Aortic smooth muscle cell (primary cell): Measurements from ENCODE around the gene ABCB11. TPM values are rescaled to one million over a fixed set of nuclear protein-coding genes. Genes with fewer than 3 reads are reported as not detected.

Experiments
- total RNA-seq: library from RNA; depleted of rRNA; stranded (reverse); fragments of >200 nt; gene quantifications from 2 replicates; pipeline ENCODE4 v1.2.3, GENCODE V29; 2014

The ABCB11 gene
- total RNA-seq = not detected in 2 replicates

DNA sequence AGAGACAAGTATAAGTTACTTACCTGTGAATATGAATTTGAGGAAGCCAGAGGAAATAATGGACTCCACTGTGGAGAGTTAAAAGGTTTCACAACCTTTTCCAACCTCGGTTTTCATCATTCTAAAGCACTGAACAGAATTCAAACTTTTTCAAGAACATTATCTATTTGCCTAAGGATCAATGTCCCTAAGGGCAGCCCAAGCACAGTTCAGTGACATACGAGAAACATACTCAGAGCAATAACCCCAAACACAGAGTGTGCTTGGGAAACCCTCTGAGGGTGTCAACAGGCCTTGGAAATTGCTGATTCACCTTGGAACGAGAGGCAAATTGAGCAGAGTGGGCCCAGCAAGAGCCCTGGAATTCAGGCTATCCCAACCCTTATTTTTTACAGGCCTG lies at the start of gene ABCB11:
Gene ABCB11 (minus strand): TSS at position 123 of the 400 bp plus-strand sequence. CDS start 13,199 bp downstream, outside the sequence.

DNA sequence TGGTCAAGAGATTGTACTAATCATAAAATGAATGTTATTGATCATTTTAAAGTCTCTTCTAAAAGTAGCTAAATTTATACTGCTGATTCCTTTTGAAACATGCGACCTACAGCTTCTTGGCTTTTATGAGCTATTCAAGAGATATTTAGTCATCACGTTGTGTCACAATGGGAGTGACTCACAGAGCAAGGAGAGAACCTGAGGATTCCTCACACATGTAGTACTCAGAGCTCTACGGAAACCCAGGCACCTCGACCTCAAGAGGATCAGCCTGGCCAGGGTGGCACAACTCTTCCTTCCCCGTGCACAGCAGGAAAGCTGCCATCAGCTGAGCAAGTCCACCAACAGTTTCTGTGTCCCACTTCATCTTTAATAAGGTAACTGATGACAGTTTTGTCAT lies 38.2 kb upstream of the ABCB11 start, which contains the start of gene DHRS9:
Gene DHRS9 (plus strand): TSS at position 223 of the 400 bp plus-strand sequence. CDS start 12,019 bp downstream, outside the sequence.

DNA sequence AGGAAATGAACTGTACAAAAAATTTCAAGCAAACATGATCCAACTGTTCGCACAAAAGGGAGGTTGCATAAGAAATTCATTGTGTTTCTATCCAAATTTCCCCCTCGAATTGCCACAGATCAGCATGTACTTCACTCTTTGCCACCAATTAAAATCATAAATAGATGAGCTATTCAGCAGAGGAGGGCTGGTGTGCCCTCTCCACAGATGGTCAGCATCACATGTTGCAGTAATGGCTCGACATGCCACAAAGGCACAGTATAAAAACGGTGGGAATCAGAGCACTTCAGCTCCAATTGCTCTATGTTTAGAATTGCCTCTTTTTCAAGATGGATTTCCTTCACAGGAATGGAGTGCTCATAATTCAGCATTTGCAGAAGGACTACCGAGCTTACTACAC lies 130.1 kb downstream of the ABCB11 start, which contains the start of gene G6PC2:
Gene G6PC2 (plus strand): TSS at position 289 of the 400 bp plus-strand sequence. CDS start 41 bp downstream, at position 330.

DNA sequence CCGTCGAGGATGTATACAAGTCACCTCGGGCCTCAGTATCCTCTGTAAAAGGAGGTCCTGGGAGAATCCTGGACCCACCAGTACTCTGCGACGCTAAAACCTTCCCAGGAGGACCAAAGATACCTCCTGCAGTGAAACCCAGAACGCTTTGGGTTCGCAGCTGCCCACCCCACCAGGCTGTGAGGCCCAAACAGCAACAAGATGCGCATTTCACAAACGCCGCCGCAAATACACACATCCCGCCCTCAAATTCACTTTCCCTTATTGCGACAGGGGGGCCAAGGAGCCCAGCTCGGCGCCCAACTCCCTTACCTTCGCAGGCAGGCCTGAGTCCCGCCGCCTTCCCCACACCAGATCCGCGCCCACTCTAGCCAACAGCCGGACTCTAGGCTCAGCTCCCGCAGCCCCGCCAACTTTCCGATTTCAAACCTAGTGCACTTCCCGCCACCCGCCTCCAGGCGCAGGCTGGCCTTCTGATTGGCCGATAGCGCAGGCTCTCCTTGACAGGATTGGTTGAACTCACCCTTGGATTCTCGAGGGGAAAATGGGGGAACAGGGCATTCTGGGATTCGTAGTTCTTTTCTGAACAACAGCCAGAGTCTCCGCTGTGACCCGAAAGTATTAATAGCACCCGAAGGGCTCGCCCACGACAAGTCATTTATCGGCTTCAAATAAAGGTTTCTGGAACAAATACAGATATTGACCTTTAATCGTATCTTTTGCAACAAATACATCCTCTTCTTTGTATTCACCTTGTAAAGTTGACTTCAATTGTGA lies 140.9 kb downstream of the ABCB11 start, which contains the start of gene SPC25:
Gene SPC25 (minus strand): TSS at position 425 of the 777 bp plus-strand sequence. CDS start 911 bp downstream, outside the sequence.

Other genes starting within 250 kb of the ABCB11 start
- under 0.01 TPM in 1 of 2 replicates, not detected in the other for gene NOSTRIN, start 228.7 kb downstream of the ABCB11 start, total RNA-seq
- gene SPC25, start 140.9 kb downstream of the ABCB11 start, total RNA-seq = 3.9 and 5.7 TPM in 2 replicates
- not detected in 2 replicates for gene G6PC2, start 130.0 kb downstream of the ABCB11 start, total RNA-seq
- not detected in 2 replicates for gene DHRS9, start 38.2 kb upstream of the ABCB11 start, total RNA-seq